Mesenchymal stem cell (in vitro differentiated cells and primary cell): ENCODE results near the gene ATL3.

Experiments used
- DNase-seq: peaks from one replicate; pipeline ENCODE4 v3.0.0-alpha.2; 2013
- H2AFZ ChIP-seq: one replicate; pipeline ENCODE4 v1.6.1; 2013; ENCODE audit warnings: low read depth, mild to moderate bottlenecking, control low read depth, inconsistent platforms, low read length, moderate library complexity
- H2AK5ac ChIP-seq: 2 replicates; pipeline ENCODE4 v1.6.1; 2013; ENCODE audit warnings: low read length, moderate library complexity, mild to moderate bottlenecking, inconsistent platforms; ENCODE audit not compliant: severe bottlenecking
- H2BK120ac ChIP-seq: one replicate; pipeline ENCODE4 v1.6.1; 2013; ENCODE audit warnings: low read depth, mild to moderate bottlenecking, inconsistent platforms, low read length, moderate library complexity
- H2BK12ac ChIP-seq, 2 experiments: one replicate each; pipeline ENCODE4 v1.6.1; 2013; ENCODE audit warnings: inconsistent platforms in 2 of 2, low read length in 2 of 2, mild to moderate bottlenecking in 2 of 2, moderate library complexity in 2 of 2, control low read depth in 1 of 2
- H2BK15ac ChIP-seq: one replicate; pipeline ENCODE4 v1.6.1; 2013; ENCODE audit warnings: mild to moderate bottlenecking, low read depth, inconsistent platforms; ENCODE audit not compliant: poor library complexity, severe bottlenecking
- H2BK5ac ChIP-seq: 2 replicates; pipeline ENCODE4 v1.6.1; 2013; ENCODE audit warnings: low read depth, mild to moderate bottlenecking, low read length, control low read depth, inconsistent platforms; ENCODE audit not compliant: poor library complexity, severe bottlenecking
- H3K14ac ChIP-seq, 2 experiments: one replicate each; pipeline ENCODE4 v1.6.1; 2013; ENCODE audit warnings: inconsistent platforms in 2 of 2, low read length in 2 of 2, control low read depth in 1 of 2, mild to moderate bottlenecking in 1 of 2, moderate library complexity in 1 of 2
- H3K18ac ChIP-seq, 2 experiments: one replicate each; pipeline ENCODE4 v1.6.1; 2013; ENCODE audit warnings: inconsistent platforms in 2 of 2, low read length in 2 of 2, control low read depth in 1 of 2, low read depth in 1 of 2, mild to moderate bottlenecking in 1 of 2
- H3K23ac ChIP-seq, 2 experiments: one replicate each; pipeline ENCODE4 v1.6.1; 2013; ENCODE audit warnings: inconsistent platforms in 2 of 2, low read length in 2 of 2, mild to moderate bottlenecking in 2 of 2, moderate library complexity in 2 of 2, control low read depth in 1 of 2
- H3K27ac ChIP-seq: 2 replicates; pipeline ENCODE4 v1.5.1; 2013; ENCODE audit warnings: mild to moderate bottlenecking, moderate library complexity, low read length, control low read depth, inconsistent platforms; ENCODE audit not compliant: poor library complexity, severe bottlenecking
- H3K27me3 ChIP-seq, 2 experiments: 2 replicates each; pipeline versions ENCODE4 v1.6.1 to v1.7.0; 2013; ENCODE audit warnings: low read length in 2 of 2, mild to moderate bottlenecking in 2 of 2, moderate library complexity in 2 of 2, control low read depth in 1 of 2, inconsistent platforms in 1 of 2; ENCODE audit not compliant: control insufficient read depth in 1 of 2, insufficient read depth in 1 of 2
- H3K36me3 ChIP-seq, 2 experiments: 2 replicates each; pipeline versions ENCODE4 v1.6.1 to v1.7.0; 2013; ENCODE audit warnings: low read length in 2 of 2, control low read depth in 1 of 2, inconsistent platforms in 1 of 2, low read depth in 1 of 2, mild to moderate bottlenecking in 1 of 2; ENCODE audit not compliant: insufficient read depth in 2 of 2, control insufficient read depth in 1 of 2
- H3K4ac ChIP-seq, 2 experiments: one replicate each; pipeline ENCODE4 v1.6.1; 2013; ENCODE audit warnings: inconsistent platforms in 2 of 2, low read length in 2 of 2, mild to moderate bottlenecking in 2 of 2, moderate library complexity in 2 of 2, control low read depth in 1 of 2, low read depth in 1 of 2
- H3K4me1 ChIP-seq: 2 replicates; pipeline ENCODE4 v1.6.1; 2013; ENCODE audit warnings: low read depth, low read length, control low read depth; ENCODE audit not compliant: control insufficient read depth, insufficient read depth
- H3K4me2 ChIP-seq: 2 replicates; pipeline ENCODE4 v1.6.1; 2013; ENCODE audit warnings: low read length, mild to moderate bottlenecking, inconsistent platforms; ENCODE audit not compliant: poor library complexity, severe bottlenecking
- H3K4me3 ChIP-seq, 2 experiments: 2 replicates each; pipeline versions ENCODE4 v1.5.1 to v1.7.0; 2013; ENCODE audit warnings: low read length in 2 of 2, mild to moderate bottlenecking in 2 of 2, control low read depth in 1 of 2, low read depth in 1 of 2; ENCODE audit not compliant: insufficient read depth in 1 of 2
- H3K79me1 ChIP-seq: replicated peaks from 2 replicates; pipeline ENCODE4 v1.6.1; 2013; ENCODE audit warnings: mild to moderate bottlenecking, control low read depth, low read length, inconsistent platforms; ENCODE audit not compliant: poor library complexity, severe bottlenecking
- H3K9ac ChIP-seq: 2 replicates; pipeline ENCODE4 v1.7.0; 2013; ENCODE audit warnings: mild to moderate bottlenecking, low read length, moderate library complexity
- H3K9me3 ChIP-seq: 2 replicates; pipeline ENCODE4 v1.7.0; 2013; ENCODE audit warnings: mild to moderate bottlenecking, low read length; ENCODE audit not compliant: control insufficient read depth
- H4K8ac ChIP-seq: one replicate; pipeline ENCODE4 v1.6.1; 2013; ENCODE audit warnings: inconsistent platforms, mild to moderate bottlenecking, low read length, moderate library complexity
- H4K91ac ChIP-seq: one replicate; pipeline ENCODE4 v1.6.1; 2013; ENCODE audit warnings: mild to moderate bottlenecking, low read length, inconsistent platforms
- WGBS: methylation state at CpG from one replicate; pipeline ENCODE4 v1.1.7; 2013; ENCODE audit warnings: mixed read lengths; 5-methylcytosine and 5-hydroxymethylcytosine counted together

The ATL3 gene

GRCh38 chr11:63599211-63600122 is 71.7 kb downstream of the ATL3 start:
- H3K23ac ChIP-seq: no peak overlapping the region
- no peak overlapping the region for H3K4ac ChIP-seq
- H3K4me1 ChIP-seq: peaks cover 21% of the 10 kb centered on the region
- no peak overlapping the region for H2BK12ac ChIP-seq
- H2AK5ac ChIP-seq: peak overlapping the region; percentile 61
- peaks cover 16% of the 10 kb centered on the region for H3K79me1 ChIP-seq
- H4K8ac ChIP-seq: no peak overlapping the region
- H3K4me3 ChIP-seq: no peak overlapping the region
- H3K9ac ChIP-seq: peak overlapping the region; percentile 40
- H3K4me2 ChIP-seq: no peak overlapping the region
- H2BK5ac ChIP-seq: no peak overlapping the region
- H3K27me3 ChIP-seq: no peaks in the 10 kb centered on the region
- no peak overlapping the region for H4K91ac ChIP-seq
- H3K36me3 ChIP-seq: peaks cover 3 to 28% of the 10 kb centered on the region in 2 experiments
- H2AFZ ChIP-seq: no peak overlapping the region
- no peak overlapping the region for H3K18ac ChIP-seq
- no peaks in the 10 kb centered on the region for H3K9me3 ChIP-seq
- peak overlapping the region; percentile 50 for H3K27ac ChIP-seq
- WGBS: 58% methylated on average over 4 of the region's 7 CpGs
- peak; percentile 23 for DNase-seq
- H3K14ac ChIP-seq: no peak overlapping the region
- no peak overlapping the region for H2BK120ac ChIP-seq
- no peak overlapping the region for H2BK15ac ChIP-seq

- peak overlapping the region; percentile 43 for H2AK5ac ChIP-seq
- no peak overlapping the region for H4K91ac ChIP-seq
- no peak overlapping the region for H3K4me2 ChIP-seq
- no peak overlapping the region for H2AFZ ChIP-seq
- H4K8ac ChIP-seq: no peak overlapping the region
- no peak overlapping the region for H3K18ac ChIP-seq
- H2BK12ac ChIP-seq: no peak overlapping the region
- WGBS: 82% methylated on average over 4 of the region's 4 CpGs
- H3K9me3 ChIP-seq: no peaks in the 10 kb centered on the region
- H3K36me3 ChIP-seq: peaks cover 3 to 36% of the 10 kb centered on the region in 2 experiments
- no peak overlapping the region for H3K4ac ChIP-seq
- peaks cover 22% of the 10 kb centered on the region for H3K79me1 ChIP-seq
- no peak overlapping the region for H3K9ac ChIP-seq
- H2BK15ac ChIP-seq: no peak overlapping the region
- peak overlapping the region; percentile 50 for H3K27ac ChIP-seq
- H3K14ac ChIP-seq: no peak overlapping the region
- H3K4me3 ChIP-seq: no peak overlapping the region
- no peaks in the 10 kb centered on the region for H3K27me3 ChIP-seq
- DNase-seq: no peak
- H2BK120ac ChIP-seq: no peak overlapping the region
- H3K4me1 ChIP-seq: peaks cover 21% of the 10 kb centered on the region
- H3K23ac ChIP-seq: no peak overlapping the region
- H2BK5ac ChIP-seq: no peak overlapping the region
These were observed 72.6 kb downstream of the ATL3 start for GRCh38 chr11:63598556-63598955.

GRCh38 chr11:63595296-63595695 is 75.9 kb downstream of the ATL3 start:
- H3K27me3 ChIP-seq: no peaks in the 10 kb centered on the region
- no peak overlapping the region for H2BK12ac ChIP-seq
- no peak overlapping the region for H4K91ac ChIP-seq
- no peak overlapping the region for H4K8ac ChIP-seq
- WGBS: 88% methylated on average over 4 of the region's 4 CpGs
- no peak for DNase-seq
- H3K4ac ChIP-seq: no peak overlapping the region
- H3K14ac ChIP-seq: no peak overlapping the region
- no peaks in the 10 kb centered on the region for H3K9me3 ChIP-seq
- no peak overlapping the region for H3K23ac ChIP-seq
- no peak overlapping the region for H3K18ac ChIP-seq
- H2BK15ac ChIP-seq: no peak overlapping the region
- no peak overlapping the region for H3K4me2 ChIP-seq
- H2BK120ac ChIP-seq: no peak overlapping the region
- no peak overlapping the region for H2BK5ac ChIP-seq
- no peak overlapping the region for H3K4me3 ChIP-seq
- H2AFZ ChIP-seq: no peak overlapping the region
- peak overlapping the region; percentile 35 for H2AK5ac ChIP-seq
- peak overlapping the region; percentile 31 for H3K27ac ChIP-seq
- no peak overlapping the region for H3K9ac ChIP-seq
- peaks cover 14 to 62% of the 10 kb centered on the region in 2 experiments for H3K36me3 ChIP-seq
- peaks cover 35% of the 10 kb centered on the region for H3K79me1 ChIP-seq
- peaks cover 19% of the 10 kb centered on the region for H3K4me1 ChIP-seq

GRCh38 chr11:63592975-63593395 is 78.2 kb downstream of the ATL3 start:
- no peak overlapping the region for H2BK5ac ChIP-seq
- H4K91ac ChIP-seq: no peak overlapping the region
- H2AK5ac ChIP-seq: no peak overlapping the region
- 72% methylated on average over 4 of the region's 4 CpGs for WGBS
- no peak overlapping the region for H3K18ac ChIP-seq
- no peak overlapping the region for H3K4ac ChIP-seq
- no peak overlapping the region for H2AFZ ChIP-seq
- H2BK120ac ChIP-seq: no peak overlapping the region
- no peak overlapping the region for H4K8ac ChIP-seq
- H2BK15ac ChIP-seq: no peak overlapping the region
- no peak for DNase-seq
- peaks cover 29 to 68% of the 10 kb centered on the region in 2 experiments for H3K36me3 ChIP-seq
- no peak overlapping the region for H3K27ac ChIP-seq
- no peak overlapping the region for H3K23ac ChIP-seq
- no peak overlapping the region for H3K4me3 ChIP-seq
- H3K9ac ChIP-seq: no peak overlapping the region
- no peak overlapping the region for H3K4me2 ChIP-seq
- H2BK12ac ChIP-seq: no peak overlapping the region
- no peak overlapping the region for H3K14ac ChIP-seq
- H3K27me3 ChIP-seq: no peaks in the 10 kb centered on the region
- H3K9me3 ChIP-seq: no peaks in the 10 kb centered on the region
- H3K79me1 ChIP-seq: peaks cover 32% of the 10 kb centered on the region
- peaks cover 7% of the 10 kb centered on the region for H3K4me1 ChIP-seq
